ENCODE data around the gene PIGH.
"Not testable (repeated sequence)": the region's sequence is repeated elsewhere in the genome, so short reads cannot be mapped to it uniquely, and the experiment has no call there.

PIGH gene

GRCh38 chr14:67609642-67610310 is 9.7 kb upstream of the PIGH start:
- DNase-seq (ENCODE audit: low read depth in 2 of 2, low spot score in 1 of 2): no peak

- no peak for DNase-seq (ENCODE audit: low read depth in 2 of 2, low spot score in 1 of 2)
Measured at GRCh38 chr14:67607646-67608045, 7.6 kb upstream of the PIGH start.

- no peak for DNase-seq (ENCODE audit: low read depth in 2 of 2, low spot score in 1 of 2)
Measured at GRCh38 chr14:67602995-67603545, 3.0 kb upstream of the PIGH start.

- no peak for DNase-seq (ENCODE audit: low read depth in 2 of 2, low spot score in 1 of 2)
Measured at GRCh38 chr14:67602076-67602475, 2.0 kb upstream of the PIGH start.

GRCh38 chr14:67600562-67600974 is 500 bp upstream of the PIGH start:
- not testable (repeated sequence) for DNase-seq (ENCODE audit: low read depth in 2 of 2, low spot score in 1 of 2)

GRCh38 chr14:67595392-67595791 is 4.7 kb downstream of the PIGH start:
- DNase-seq (ENCODE audit: low read depth in 2 of 2, low spot score in 1 of 2): no peak

GRCh38 chr14:67593650-67594049 is 6.4 kb downstream of the PIGH start:
- DNase-seq (ENCODE audit: low read depth in 2 of 2, low spot score in 1 of 2): not testable (repeated sequence)

GRCh38 chr14:67589204-67589770 is 10.8 kb downstream of the PIGH start:
- no peak for DNase-seq (ENCODE audit: low read depth in 2 of 2, low spot score in 1 of 2)

GRCh38 chr14:67586369-67586768 is 13.7 kb downstream of the PIGH start:
- DNase-seq (ENCODE audit: low read depth in 2 of 2, low spot score in 1 of 2): no peak

GRCh38 chr14:67584978-67585377 is 15.1 kb downstream of the PIGH start:
- DNase-seq (ENCODE audit: low read depth in 2 of 2, low spot score in 1 of 2): no peak

- no peak for DNase-seq (ENCODE audit: low read depth in 2 of 2, low spot score in 1 of 2)
Measured at GRCh38 chr14:67583711-67584644, 16.1 kb downstream of the PIGH start.

- no peak for DNase-seq (ENCODE audit: low read depth in 2 of 2, low spot score in 1 of 2)
Measured at GRCh38 chr14:67582061-67582460, 18.0 kb downstream of the PIGH start.

GRCh38 chr14:67581643-67582042 is 18.4 kb downstream of the PIGH start:
- no peak for DNase-seq (ENCODE audit: low read depth in 2 of 2, low spot score in 1 of 2)

GRCh38 chr14:67580336-67581171 is 19.5 kb downstream of the PIGH start:
- DNase-seq (ENCODE audit: low read depth in 2 of 2, low spot score in 1 of 2): no peak

GRCh38 chr14:67579636-67580035 is 20.4 kb downstream of the PIGH start:
- no peak for DNase-seq (ENCODE audit: low read depth in 2 of 2, low spot score in 1 of 2)

GRCh38 chr14:67579040-67579439 is 21.0 kb downstream of the PIGH start:
- DNase-seq (ENCODE audit: low read depth in 2 of 2, low spot score in 1 of 2): no peak

GRCh38 chr14:67577909-67578749 is 21.9 kb downstream of the PIGH start:
- DNase-seq (ENCODE audit: low read depth in 2 of 2, low spot score in 1 of 2): no peak

GRCh38 chr14:67577181-67577808 is 22.8 kb downstream of the PIGH start:
- DNase-seq (ENCODE audit: low read depth in 2 of 2, low spot score in 1 of 2): no peak

GRCh38 chr14:67576216-67576955 is 23.7 kb downstream of the PIGH start:
- no peak for DNase-seq (ENCODE audit: low read depth in 2 of 2, low spot score in 1 of 2)
